EH (cell line): ENCODE measurements around the gene EDEM1.
"Not testable (repeated sequence)": the region's sequence is repeated elsewhere in the genome, so short reads cannot be mapped to it uniquely, and the experiment has no call there.

Source experiments
- DNase-seq: peaks from one replicate; pipeline ENCODE4 v3.0.0-alpha.2; 2015; ENCODE audit warnings: low read depth

EDEM1 gene

GRCh38 chr3:5179036-5179435 is 8.5 kb upstream of the EDEM1 start:
- not testable (repeated sequence) for DNase-seq

GRCh38 chr3:5181469-5182141 is 5.9 kb upstream of the EDEM1 start:
- DNase-seq, result no peak

GRCh38 chr3:5183714-5184113 is 3.8 kb upstream of the EDEM1 start:
- not testable (repeated sequence) for DNase-seq

DNA sequence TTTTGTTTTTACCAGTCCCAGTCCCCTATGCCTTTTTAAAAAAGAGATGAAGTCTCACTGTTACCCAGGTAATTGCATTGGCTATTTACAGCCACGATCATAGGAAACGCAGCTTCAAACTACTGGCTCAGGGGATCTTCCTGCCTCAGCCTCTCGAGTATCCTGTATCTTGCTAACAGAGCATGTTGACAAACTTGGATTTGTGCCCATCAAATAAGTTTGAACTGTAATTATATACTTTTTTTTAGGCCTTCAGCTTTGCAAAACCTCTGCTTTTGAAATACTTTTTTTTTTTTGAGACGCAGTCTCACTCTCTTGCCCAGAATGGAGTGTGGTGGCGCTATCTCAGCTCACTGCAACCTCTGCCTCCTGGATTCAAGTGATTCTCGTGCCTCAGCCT is 3.0 kb upstream of the EDEM1 start:
- no peak for DNase-seq

DNA sequence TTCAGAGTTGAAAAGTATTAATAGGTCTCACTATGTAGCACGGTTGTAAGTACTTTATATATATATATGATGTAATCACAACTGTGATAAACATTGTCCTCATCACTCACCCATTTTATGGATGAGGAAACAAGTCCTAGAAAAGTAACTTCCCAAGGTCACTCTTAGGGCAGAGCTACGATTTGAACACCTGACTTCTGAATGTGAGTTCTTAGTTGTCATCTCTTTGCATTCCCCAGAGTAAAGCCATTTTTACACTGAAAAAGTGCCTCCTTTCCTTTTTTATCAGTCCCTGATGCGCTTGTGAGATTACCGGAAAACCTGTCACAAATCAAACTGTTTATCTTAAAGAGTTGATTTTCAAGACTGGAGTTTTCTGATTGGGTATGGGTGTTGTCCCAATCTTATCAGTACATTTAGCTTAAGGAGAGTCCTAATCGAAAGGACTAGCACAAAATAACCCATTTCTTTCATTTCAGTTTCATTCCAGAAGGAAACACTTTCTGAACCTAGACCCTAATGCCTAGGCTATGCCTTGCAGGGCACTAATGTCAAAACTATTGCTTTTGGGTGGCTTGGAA is 2.3 kb upstream of the EDEM1 start:
- no peak for DNase-seq

DNA sequence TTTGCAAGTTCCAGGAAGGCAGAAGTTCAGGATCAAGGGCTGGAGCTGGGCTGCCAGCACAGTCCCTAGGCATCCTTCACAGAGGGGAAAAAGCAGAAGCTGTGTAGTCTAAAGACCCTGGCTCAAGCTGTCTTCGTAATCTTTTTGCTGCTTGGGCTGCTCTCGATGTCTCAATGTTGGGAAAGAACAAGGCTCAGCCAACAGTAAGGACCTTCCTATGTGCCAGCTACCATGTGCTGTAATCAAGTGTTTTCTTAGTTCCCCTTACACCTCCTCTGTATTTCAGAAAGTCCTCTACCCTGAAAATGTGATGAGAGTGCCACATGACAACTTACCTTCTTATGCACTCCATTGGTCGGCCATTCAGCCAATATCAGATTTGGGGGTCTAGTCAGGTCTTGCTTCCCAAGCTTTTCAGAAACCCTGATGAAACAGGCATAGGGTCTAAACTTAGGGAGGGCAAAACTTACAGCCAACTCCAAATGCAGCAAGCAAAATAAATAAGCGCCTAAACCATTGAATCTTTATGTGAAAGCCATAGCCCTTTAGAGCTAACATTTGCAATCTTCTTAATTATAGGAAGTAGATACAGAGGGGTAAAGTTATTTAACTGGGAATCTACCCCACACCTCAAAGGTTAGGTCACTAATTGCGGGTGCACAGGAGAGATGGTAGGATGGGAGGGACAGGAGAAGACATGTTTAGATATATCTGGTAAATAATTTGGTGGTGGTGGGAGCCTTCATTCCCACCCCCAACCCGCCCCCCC is 1.2 kb upstream of the EDEM1 start:
- DNase-seq, result no peak

GRCh38 chr3:5186858-5187155 is 700 bp upstream of the EDEM1 start:
- peak; percentile 56 for DNase-seq

DNA sequence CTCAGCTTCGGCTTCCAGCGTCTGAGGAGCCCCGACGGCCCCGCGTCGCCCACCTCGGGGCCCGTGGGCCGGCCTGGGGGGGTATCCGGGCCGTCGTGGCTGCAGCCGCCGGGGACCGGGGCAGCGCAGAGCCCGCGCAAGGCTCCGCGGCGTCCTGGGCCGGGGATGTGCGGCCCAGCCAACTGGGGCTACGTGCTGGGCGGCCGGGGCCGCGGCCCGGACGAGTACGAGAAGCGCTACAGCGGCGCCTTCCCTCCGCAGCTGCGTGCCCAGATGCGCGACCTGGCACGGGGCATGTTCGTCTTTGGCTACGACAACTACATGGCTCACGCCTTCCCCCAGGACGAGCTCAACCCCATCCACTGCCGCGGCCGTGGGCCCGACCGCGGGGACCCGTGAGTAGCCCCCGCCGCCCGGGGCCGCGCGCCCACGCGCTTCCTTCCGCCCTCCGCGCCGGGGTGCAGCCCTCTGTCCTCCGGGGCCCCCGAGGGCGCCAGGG is 462 bp downstream of the EDEM1 start:
- no peak for DNase-seq

- DNase-seq, result peak; percentile 39
These were observed 1.1 kb downstream of the EDEM1 start for GRCh38 chr3:5188419-5189221.

DNA sequence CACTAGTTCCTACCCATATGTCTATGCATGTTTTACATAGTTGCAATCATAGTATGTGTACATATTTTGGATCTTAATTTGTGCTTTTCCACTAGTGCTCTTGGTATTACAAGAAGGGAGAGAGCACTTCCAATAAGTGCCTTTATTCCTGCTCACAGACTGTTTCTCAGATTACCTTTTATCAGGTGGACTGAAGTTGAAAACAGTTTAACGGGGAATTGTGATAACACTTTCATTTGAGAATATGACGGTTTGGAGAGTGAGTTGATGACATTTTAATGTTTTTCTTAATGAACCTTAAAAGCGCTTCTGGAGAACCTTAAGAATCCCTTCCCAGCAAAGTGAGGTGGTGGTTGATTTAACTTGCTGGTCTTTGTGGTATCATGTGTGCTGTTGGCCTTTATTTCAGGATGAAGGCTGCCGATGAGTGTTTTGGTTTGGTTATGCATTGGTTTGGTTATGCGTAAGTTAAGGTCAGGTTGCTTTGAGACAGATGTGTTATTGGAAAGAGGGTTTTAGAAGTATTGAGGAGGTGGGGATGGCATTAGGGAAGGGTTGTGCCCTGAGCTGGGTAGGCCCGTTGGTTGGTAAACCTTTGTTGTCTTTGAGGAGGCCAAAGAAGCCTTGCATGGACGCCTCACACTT is 2.8 kb downstream of the EDEM1 start:
- no peak for DNase-seq

DNA sequence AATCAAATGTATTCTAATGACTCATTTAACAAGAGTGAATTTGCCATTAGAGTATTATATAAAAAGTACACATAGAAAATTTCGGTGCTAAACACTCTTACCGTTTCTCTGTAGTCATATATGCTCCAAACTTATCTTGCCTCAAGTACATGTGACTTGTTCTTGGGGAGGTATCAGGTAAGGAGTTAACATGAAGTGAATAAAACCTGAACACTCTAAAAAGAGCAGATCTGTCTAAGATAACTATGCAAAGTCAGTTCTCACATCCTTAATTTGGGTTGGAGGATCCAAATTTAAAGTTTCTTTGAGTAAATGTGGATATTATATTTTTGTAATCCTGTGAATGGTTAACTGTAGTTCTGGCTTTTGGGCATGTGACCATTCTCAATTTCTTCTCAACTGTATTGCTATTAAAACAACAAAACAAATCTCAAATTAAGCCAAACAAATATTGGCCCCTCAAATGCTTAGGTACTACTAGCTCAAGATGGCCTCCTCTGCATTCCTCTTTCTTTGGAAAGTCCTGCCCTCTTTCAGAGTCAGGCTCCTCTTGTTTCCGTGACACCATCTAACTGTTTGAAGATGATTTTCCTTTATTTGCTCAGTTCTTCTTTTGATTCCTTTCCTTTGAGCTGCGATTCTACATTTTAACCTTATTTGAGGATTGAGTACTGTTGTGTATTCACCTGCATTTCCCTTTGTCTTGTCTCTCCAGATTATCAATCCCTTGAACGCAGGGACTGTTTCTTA is 4.2 kb downstream of the EDEM1 start:
- DNase-seq, result no peak

DNA sequence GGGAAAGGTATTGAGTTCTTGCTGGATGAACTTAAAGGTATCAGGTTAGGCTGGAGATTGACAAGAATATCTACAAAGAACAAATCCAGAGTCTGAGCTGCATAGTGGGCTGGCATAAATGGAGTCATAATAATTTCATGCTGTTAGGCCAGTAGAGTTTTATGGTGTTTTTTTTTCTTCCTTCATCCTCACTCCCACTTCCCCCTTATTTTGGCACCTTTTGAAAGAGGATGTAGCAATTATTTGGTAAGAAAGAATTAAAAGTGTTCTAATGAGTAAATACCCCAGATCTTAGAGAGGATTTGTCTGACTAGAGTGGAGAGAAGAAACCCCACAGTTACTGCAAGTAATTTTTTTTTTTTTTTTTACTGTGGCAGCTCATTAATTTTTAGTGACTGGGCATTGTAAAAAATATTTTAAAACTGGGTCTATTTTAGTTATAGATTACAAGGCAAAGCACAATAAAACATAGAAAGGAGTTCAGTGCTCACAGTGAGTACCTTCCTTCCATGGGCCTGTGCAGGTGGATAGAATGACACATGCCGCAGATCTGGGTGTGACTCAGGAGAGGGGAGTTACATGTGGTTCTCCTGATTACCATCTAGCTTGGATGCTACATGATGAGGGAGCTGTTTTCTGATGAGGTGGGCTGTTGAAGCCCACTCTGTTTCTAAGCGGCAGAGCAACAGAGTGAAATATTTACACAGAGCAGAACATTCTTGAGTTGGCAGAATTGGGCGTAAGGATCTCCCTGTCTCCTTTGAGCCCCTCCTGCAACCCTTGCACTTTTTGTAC is 5.3 kb downstream of the EDEM1 start:
- DNase-seq, result no peak

DNA sequence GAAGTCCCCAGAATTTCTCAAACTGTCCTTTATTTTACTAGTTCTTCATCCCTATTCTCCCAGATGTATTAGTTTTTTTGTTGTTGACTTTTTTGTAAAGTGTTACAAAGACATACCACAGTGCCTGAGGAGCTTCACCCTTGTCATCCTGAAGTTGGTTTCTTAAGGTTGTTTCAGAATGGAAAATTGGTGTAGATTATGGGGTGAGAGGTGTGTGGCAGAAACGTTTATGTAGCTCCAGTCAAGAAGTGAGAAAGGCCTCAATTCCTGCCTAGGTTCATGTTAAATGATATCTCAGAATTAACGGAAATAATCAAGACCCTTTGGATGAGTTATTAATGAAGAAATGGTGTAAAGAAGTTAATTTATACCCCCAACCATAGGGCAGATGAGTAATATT is 6.8 kb downstream of the EDEM1 start:
- DNase-seq, result no peak

- peak; percentile 87 for DNase-seq
These were observed 7.4 kb downstream of the EDEM1 start for GRCh38 chr3:5194801-5195509.

DNA sequence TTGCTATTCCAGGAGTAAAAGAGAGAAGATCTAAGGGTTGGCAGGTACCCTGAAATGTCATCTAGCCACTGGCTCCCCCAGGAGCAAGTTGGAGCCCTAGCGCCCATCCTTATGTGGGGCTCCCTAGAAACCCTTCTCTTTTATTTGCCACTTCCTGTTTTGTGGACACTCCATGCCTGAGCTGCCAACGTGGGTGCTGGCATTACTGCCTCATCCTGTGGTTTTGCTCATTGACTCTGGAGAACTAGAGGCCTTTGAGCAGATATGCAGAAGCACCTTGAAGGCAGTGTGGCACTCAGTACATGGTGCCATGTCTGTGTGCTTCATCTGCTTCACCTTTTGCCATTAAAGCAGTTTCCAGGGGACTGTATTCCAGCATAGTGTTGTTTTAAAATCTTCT is 8.1 kb downstream of the EDEM1 start:
- DNase-seq, result peak; percentile 50

DNA sequence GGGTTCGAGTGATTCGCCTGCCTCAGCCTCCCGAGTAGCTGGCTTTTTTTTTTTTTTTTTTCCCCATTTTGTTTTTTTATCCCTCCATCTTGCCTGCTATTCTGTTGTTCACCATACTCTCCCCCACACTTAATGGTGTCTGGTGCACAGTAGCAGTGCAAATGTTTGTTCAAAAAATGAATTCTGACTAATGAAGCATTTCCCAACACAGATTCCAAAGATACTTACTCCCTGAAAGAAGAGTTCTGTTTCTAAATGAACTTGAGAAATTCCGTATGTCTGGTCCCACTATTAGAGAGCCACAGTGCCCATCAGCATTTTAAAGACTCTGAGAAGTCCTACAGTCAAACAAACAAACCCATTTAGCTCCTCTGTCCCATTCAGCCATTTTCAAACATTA is 9.5 kb downstream of the EDEM1 start:
- peak; percentile 80 for DNase-seq

- DNase-seq, result peak; percentile 64
These were observed 10.2 kb downstream of the EDEM1 start for GRCh38 chr3:5197470-5198312.

GRCh38 chr3:5198313-5198677 is 10.8 kb downstream of the EDEM1 start:
- DNase-seq, result no peak
